Transverse colon (tissue), 3 donors: Measurements from ENCODE around the gene RBBP5.

Experiments used
- EP300 ChIP-seq: sonication (generic); formaldehyde crosslinking; IDR thresholded peaks from one replicate; pipeline ENCODE4 v1.6.1; 2017; ENCODE audit warnings: antibody characterized with exemption, low read depth
- POLR2A ChIP-seq: fragments of 450-650 bp; IDR thresholded peaks from one replicate; pipeline ENCODE4 v1.6.1; 2016; ENCODE audit warnings: antibody characterized with exemption, mild to moderate bottlenecking, moderate library complexity
- TF ChIP-seq, protein P1 (sequence below), 5 experiments: fragments of 200-600 bp in 3 of 5; fragments of 450-650 bp in 2 of 5; sonication (generic) in 3 of 5; IDR thresholded peaks; 1 replicate in 2 of 5; 2 replicates in 3 of 5; pipeline ENCODE4 v1.5.1; 2016 to 2017; ENCODE audit warnings: antibody characterized with exemption in 5 of 5, inconsistent platforms in 3 of 5, mild to moderate bottlenecking in 2 of 5, moderate library complexity in 1 of 5

DNA sequence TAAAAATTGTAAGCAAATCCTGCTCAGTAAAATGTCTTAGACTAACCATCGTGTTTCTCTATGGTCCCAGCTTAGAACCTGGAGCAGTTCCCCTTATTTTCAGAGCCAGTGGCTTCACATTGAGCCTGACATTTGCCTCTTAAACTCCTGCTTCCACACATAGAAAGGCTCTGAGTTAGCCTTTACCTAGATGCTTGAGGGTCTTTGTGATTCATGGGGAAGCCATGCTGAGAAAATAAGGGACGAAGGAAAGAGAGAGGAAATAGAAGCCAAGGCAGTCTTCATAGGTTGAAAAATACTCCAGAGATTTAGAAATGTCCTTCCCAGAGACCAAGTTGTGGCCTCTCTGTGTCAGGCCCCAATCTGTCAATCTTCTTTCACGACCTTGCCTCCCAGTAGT is 16.1 kb upstream of the RBBP5 start:
- TF ChIP-seq, protein P1, sequence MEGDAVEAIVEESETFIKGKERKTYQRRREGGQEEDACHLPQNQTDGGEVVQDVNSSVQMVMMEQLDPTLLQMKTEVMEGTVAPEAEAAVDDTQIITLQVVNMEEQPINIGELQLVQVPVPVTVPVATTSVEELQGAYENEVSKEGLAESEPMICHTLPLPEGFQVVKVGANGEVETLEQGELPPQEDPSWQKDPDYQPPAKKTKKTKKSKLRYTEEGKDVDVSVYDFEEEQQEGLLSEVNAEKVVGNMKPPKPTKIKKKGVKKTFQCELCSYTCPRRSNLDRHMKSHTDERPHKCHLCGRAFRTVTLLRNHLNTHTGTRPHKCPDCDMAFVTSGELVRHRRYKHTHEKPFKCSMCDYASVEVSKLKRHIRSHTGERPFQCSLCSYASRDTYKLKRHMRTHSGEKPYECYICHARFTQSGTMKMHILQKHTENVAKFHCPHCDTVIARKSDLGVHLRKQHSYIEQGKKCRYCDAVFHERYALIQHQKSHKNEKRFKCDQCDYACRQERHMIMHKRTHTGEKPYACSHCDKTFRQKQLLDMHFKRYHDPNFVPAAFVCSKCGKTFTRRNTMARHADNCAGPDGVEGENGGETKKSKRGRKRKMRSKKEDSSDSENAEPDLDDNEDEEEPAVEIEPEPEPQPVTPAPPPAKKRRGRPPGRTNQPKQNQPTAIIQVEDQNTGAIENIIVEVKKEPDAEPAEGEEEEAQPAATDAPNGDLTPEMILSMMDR (IDR thresholded peaks at IDR 0.05): no peak
- TF ChIP-seq POLR2A (no peak), EP300 (no peak)
